ENCODE results near the gene TMEM163.
A peak's percentile ranks its signal among the peaks of the same experiment; 100 is the strongest.
"Not testable (repeated sequence)": the region's sequence is repeated elsewhere in the genome, so short reads cannot be mapped to it uniquely, and the experiment has no call there.

Gene TMEM163

DNA sequence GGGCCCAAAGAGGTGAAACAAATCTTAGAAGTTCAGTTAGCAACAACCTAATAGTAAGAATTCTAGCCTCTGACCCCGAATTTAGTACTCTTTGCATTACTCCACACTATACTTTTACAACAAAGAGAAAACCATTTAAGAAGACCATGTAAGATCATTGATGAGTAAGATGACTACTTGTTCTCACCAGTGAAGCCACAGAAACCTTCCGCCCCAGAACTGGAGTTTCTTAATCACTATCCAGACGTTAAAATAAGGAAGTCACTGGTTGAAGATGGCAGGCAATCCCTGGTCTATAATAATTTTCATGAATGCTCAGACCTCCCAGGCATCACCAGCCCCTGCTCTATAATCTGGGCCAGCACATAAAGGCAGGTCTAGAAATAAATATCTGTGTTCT lies 95.0 kb downstream of the TMEM163 start:
- TF ChIP-seq, protein P1, sequence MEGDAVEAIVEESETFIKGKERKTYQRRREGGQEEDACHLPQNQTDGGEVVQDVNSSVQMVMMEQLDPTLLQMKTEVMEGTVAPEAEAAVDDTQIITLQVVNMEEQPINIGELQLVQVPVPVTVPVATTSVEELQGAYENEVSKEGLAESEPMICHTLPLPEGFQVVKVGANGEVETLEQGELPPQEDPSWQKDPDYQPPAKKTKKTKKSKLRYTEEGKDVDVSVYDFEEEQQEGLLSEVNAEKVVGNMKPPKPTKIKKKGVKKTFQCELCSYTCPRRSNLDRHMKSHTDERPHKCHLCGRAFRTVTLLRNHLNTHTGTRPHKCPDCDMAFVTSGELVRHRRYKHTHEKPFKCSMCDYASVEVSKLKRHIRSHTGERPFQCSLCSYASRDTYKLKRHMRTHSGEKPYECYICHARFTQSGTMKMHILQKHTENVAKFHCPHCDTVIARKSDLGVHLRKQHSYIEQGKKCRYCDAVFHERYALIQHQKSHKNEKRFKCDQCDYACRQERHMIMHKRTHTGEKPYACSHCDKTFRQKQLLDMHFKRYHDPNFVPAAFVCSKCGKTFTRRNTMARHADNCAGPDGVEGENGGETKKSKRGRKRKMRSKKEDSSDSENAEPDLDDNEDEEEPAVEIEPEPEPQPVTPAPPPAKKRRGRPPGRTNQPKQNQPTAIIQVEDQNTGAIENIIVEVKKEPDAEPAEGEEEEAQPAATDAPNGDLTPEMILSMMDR (conservative IDR thresholded peaks at IDR 0.05; ENCODE audit: low read depth, low read length): no peak
- H3K4me3 ChIP-seq (ENCODE audit: low read depth, low read length): no peak overlapping the region
- DNase-seq (ENCODE audit: low read depth): no peak

DNA sequence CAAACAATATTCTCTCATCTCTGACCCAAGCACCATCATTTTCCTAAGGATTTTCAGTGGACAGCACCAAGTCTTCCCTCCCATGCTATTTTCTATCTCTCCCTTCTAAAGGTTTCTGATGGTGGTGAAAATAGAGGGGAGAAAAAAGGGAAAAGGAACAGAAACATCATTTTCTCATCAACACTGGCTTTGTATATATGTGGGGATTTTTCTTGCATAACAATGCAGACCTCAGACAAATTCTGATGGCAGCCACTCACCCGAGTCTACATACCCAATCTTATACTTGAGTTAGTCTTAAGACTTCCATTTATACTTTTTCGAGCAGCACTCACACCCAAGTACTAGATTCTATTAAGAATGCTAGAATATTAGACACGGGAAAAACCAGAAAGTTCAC lies 95.8 kb downstream of the TMEM163 start:
- DNase-seq (ENCODE audit: low read depth): no peak
- TF ChIP-seq, protein P1 (conservative IDR thresholded peaks at IDR 0.05; ENCODE audit: low read depth, low read length): no peak
- no peak overlapping the region for H3K4me3 ChIP-seq (ENCODE audit: low read depth, low read length)

DNA sequence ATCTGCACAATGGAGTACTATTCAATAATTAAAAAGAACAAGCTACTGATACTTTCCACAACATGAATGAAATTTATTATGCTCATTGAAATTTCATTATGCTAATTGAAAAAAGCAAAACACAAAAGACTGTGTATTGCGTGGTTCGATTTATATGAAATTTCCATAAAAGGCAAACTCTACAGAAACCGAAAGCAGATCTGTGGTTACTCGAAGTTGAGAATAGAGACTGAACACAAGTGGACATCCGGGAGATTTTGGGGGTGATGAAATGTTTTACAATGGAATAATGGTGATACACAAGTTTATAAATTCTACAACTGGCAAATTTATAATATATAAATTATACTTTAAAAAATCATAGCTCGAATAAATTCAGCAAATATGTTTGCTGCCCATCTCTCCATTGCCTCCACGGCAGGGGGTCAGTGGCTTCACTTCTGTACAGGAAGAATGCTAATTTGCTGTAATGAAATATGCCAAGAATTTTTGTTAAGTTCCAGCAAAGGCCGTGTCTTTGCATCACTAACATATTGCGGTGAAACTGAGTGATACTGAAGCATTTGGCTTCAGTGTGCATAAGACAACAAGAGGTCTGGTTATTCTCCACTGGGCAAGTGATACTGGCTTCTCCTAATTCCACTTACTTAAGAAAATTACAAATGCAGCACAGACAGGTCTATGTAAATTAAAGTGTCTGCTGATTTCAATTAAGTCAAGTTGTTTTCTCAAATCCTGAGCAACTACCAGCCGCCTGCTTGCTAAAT lies 96.7 kb downstream of the TMEM163 start:
- TF ChIP-seq, protein P1 (conservative IDR thresholded peaks at IDR 0.05; ENCODE audit: low read depth, low read length): no peak
- DNase-seq (ENCODE audit: low read depth): peak; percentile 3
- H3K4me3 ChIP-seq (ENCODE audit: low read depth, low read length): no peak overlapping the region

DNA sequence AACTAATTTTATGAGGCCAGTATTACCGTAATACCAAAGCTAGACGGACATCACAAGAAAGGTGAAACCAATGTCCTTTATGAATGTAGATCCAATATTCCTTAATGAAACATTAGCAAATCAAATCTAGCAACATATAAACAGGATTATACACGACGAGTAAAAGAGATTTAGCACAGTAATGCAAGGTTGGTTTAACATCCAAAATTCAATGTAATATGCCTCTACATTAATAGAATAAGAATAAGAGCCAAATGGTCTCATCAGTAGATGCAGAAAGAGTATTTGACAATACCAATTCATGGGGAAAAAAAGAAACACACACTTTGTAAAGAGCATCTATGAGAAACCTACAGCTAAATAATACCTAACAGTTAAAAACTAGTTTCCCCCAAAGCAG lies 99.5 kb downstream of the TMEM163 start:
- TF ChIP-seq, protein P1 (conservative IDR thresholded peaks at IDR 0.05; ENCODE audit: low read depth, low read length): no peak
- H3K4me3 ChIP-seq (ENCODE audit: low read depth, low read length): no peak overlapping the region
- no peak for DNase-seq (ENCODE audit: low read depth)

DNA sequence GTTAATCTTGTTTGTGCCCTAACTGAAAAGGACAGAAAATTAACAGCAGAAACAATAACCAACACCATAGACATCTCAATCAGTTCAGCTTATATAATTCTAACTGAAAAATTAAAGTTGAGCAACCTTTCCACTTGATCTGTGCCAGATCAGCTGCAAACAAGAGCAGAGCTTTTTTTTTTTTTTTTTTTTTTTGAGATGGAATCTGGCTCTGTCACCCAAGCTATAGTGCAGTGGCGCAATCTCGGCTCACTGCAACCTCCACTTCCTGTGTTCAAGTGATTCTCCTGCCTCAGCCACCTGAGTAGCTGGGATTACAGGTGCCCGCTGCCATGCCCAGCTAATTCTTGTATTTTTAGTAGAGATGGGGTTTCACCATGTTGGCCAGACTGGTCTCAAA lies 103.3 kb downstream of the TMEM163 start:
- DNase-seq (ENCODE audit: low read depth); H3K4me3 ChIP-seq (ENCODE audit: low read depth, low read length): not testable (repeated sequence)

DNA sequence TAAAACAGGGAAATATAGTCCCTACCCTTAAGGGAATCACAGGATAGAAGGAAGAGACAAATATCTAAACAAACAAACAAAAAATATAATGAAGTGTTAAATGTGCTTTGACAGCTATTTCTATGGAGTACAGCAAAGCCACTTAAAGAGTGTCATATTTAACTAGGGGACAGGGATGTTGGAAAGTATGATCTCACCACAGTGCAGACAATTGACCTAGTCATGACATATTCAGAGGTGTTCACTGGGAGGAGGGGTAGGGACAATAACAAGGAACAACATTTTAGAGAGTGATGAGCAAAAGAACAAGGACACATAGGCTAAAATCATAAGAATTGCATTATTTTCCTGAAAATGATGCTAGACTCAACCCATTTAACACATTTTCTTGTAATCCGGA lies 107.5 kb downstream of the TMEM163 start:
- TF ChIP-seq, protein P1 (conservative IDR thresholded peaks at IDR 0.05; ENCODE audit: low read depth, low read length): no peak
- no peak for DNase-seq (ENCODE audit: low read depth)
- H3K4me3 ChIP-seq (ENCODE audit: low read depth, low read length): no peak overlapping the region

DNA sequence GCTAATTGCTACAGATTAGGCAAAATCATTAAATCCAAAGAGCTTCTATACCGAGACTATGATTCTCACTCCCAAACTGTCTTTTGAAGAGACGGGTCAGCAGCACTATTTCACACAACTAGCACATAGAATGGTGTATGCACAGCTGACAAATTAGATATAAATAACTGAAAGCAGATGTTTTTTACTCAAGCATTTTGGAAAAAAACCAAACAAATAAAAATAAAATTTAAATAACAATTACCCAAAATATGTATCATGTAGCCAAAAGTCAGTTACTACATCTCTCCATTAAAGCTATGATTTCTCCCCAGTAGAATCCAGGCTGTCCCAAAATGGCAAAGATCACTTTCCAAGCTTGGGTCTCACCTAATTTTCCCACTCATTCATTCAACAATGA lies 107.9 kb downstream of the TMEM163 start:
- H3K4me3 ChIP-seq (ENCODE audit: low read depth, low read length): no peak overlapping the region
- TF ChIP-seq, protein P1 (conservative IDR thresholded peaks at IDR 0.05; ENCODE audit: low read depth, low read length): no peak
- DNase-seq (ENCODE audit: low read depth): no peak
